Measurements from ENCODE around the gene SLC6A18.

The SLC6A18 gene

GRCh38 chr5:1209896-1210776 lies 15.0 kb upstream of the SLC6A18 start:
- no peak overlapping the region for H3K27ac ChIP-seq (ENCODE audit: extremely low read depth, low read depth, low read length)
- no peaks in the 10 kb centered on the region for H3K9me3 ChIP-seq (ENCODE audit: control insufficient read depth, insufficient read depth, low read depth, low read length)
- H3K4me1 ChIP-seq (ENCODE audit: control insufficient read depth, insufficient read depth, low read length): no peaks in the 10 kb centered on the region
- POLR2A ChIA-PET: no interaction called here
- no peak overlapping the region for H3K4me3 ChIP-seq (ENCODE audit: low read depth, low read length)
- no peaks in the 10 kb centered on the region for H3K36me3 ChIP-seq (ENCODE audit: control insufficient read depth in 2 of 2, insufficient read depth in 1 of 2, low read length in 2 of 2)
- TF ChIP-seq ZNF148 (tag by site-specific recombination; IDR thresholded peaks at IDR 0.05; ENCODE audit: borderline replicate concordance): no peak
- no peak for TF ChIP-seq HOXD13 (CRISPR knock-in tag; IDR thresholded peaks at IDR 0.05; ENCODE audit: borderline replicate concordance)
- no peak for TF ChIP-seq ZNF664 (tag by site-specific recombination; IDR thresholded peaks at IDR 0.05)
- no peak for TF ChIP-seq ZNF701 (tag by site-specific recombination; IDR thresholded peaks at IDR 0.05)
- TF ChIP-seq ZNF513 (tag by site-specific recombination; IDR thresholded peaks at IDR 0.05): no peak
- no peak for TF ChIP-seq REPIN1 (tag by site-specific recombination; IDR thresholded peaks at IDR 0.05; ENCODE audit: low read depth)
- no peak for TF ChIP-seq ZNF645 (tag by site-specific recombination; IDR thresholded peaks at IDR 0.05)
- TF ChIP-seq YY2 (tag by site-specific recombination; IDR thresholded peaks at IDR 0.05): no peak
- no peak for TF ChIP-seq HIC1 (tag by site-specific recombination; IDR thresholded peaks at IDR 0.05)
- TF ChIP-seq ZNF510 (tag by site-specific recombination; IDR thresholded peaks at IDR 0.05; ENCODE audit: insufficient replicate concordance): no peak
- CTCF ChIA-PET: interaction anchor here (0.6 kb wide), 1 partner anchor 192 kb away, joined by 3 read pairs; no protein-coding TSS in a partner anchor

GRCh38 chr5:1210832-1211251 lies 14.3 kb upstream of the SLC6A18 start:
- Histone ChIP-seq H3K4me3 (ENCODE audit: low read depth, low read length) (no peak overlapping the region), H3K9me3 (ENCODE audit: control insufficient read depth, insufficient read depth, low read depth, low read length) (no peaks in the 10 kb centered on the region), H3K4me1 (ENCODE audit: control insufficient read depth, insufficient read depth, low read length) (no peaks in the 10 kb centered on the region), H3K36me3 (ENCODE audit: control insufficient read depth in 2 of 2, insufficient read depth in 1 of 2, low read length in 2 of 2) (no peaks in the 10 kb centered on the region), H3K27ac (ENCODE audit: extremely low read depth, low read depth, low read length) (no peak overlapping the region)
- POLR2A ChIA-PET: no interaction called here
- CTCF ChIA-PET: no interaction called here
- no peak for TF ChIP-seq ZNF677 (tag by site-specific recombination; IDR thresholded peaks at IDR 0.05)
- no peak for TF ChIP-seq ZEB2 (tag by site-specific recombination; IDR thresholded peaks at IDR 0.05)
- TF ChIP-seq AEBP2 (tag by site-specific recombination; IDR thresholded peaks at IDR 0.05; ENCODE audit: borderline replicate concordance): no peak
- TF ChIP-seq PRDM2 (tag by site-specific recombination; IDR thresholded peaks at IDR 0.05; ENCODE audit: borderline replicate concordance): no peak
- no peak for TF ChIP-seq ELK4 (IDR thresholded peaks at IDR 0.05; ENCODE audit: borderline replicate concordance, low read depth, low read length)
- no peak for TF ChIP-seq ZNF776 (tag by site-specific recombination; IDR thresholded peaks at IDR 0.05; ENCODE audit: borderline replicate concordance)
